ENCODE results near the gene ANAPC15. TPM values are rescaled to one million over a fixed set of nuclear protein-coding genes. Genes with fewer than 3 reads are reported as not detected.
A peak's percentile ranks its signal among the peaks of the same experiment; 100 is the strongest.

Gene ANAPC15
- total RNA-seq, 1 experiment from 2014 or later: 65.6 TPM

DNA sequence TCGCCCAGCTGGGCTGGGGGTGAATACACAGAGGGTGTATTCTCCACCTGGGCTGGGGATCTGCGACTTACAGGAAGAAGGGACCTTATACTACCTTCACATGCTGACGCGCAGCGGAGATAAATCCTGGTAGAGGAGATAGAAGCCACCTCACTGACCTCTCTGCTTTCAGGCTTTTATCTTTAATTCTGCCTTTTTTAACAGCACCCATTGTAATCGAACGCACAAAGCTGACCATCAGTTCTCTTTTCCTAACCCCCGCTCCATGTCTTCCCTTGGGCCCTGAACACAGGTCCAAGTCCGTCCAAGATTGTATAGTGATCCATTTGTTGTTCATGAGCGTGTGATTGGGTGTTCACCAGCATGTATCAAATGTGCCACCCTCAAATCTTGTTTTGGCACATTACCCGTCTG, 8.7 kb downstream of the ANAPC15 start:
- no peak overlapping the region for H2AFZ ChIP-seq (ENCODE audit: low read depth, low read length, poor library complexity, severe bottlenecking)
- H3K4me2 ChIP-seq (ENCODE audit: low read length): peak overlapping the region; percentile 88
- ChIA-PET RAD21 (ENCODE audit: low non-redundant PET in 1 of 2, low total read pairs in 2 of 2, uncharacterized antibody in 2 of 2, unreplicated experiment in 2 of 2) (no interaction called here), CTCF (no interaction called here), POLR2A (no interaction called here)
- H3K4me3 ChIP-seq (replicated peaks in 1 of 2; ENCODE audit: low read depth in 1 of 2, low read length in 2 of 2): peak overlapping the region; percentile 36 to 99
- no peaks in the 10 kb centered on the region for H3K27me3 ChIP-seq (ENCODE audit: insufficient read depth, low read length)
- peak overlapping the region; percentile 69 for H3K27ac ChIP-seq (ENCODE audit: low read depth, low read length)
- intact Hi-C loops (cut with micrococcal nuclease): loop anchor here (1.0 to 5.0 kb wide), 3 partner anchors 9 to 119 kb away; partner anchors contain the start of genes ANAPC15, INPPL1, LRRC51 and NUMA1
- BruUV-seq (replicated peaks): TSS peak; percentile 97
- H3K9ac ChIP-seq (ENCODE audit: low read length): peak overlapping the region; percentile 48
- H3K4me1 ChIP-seq (ENCODE audit: control insufficient read depth in 1 of 2, insufficient read depth in 2 of 2, low read length in 2 of 2): peaks cover 11 to 18% of the 10 kb centered on the region in 2 experiments; a peak in 3 of 4 replicates
- no peaks in the 10 kb centered on the region for H3K9me3 ChIP-seq (ENCODE audit: control insufficient read depth in 1 of 2, insufficient read depth in 1 of 2, low read depth in 1 of 2, low read length in 2 of 2)
- H3K9me2 ChIP-seq (ENCODE audit: insufficient read depth): no peaks in the 10 kb centered on the region
- no peak for DNase-seq (ENCODE audit: low read depth, low spot score)
- peaks cover 1 to 4% of the 10 kb centered on the region in 2 experiments; a peak in 2 of 4 replicates for H3K36me3 ChIP-seq (ENCODE audit: control insufficient read depth in 1 of 2, insufficient read depth in 2 of 2, low read length in 2 of 2)
- ATAC-seq: no peak
- TF ChIP-seq SRF (IDR thresholded peaks at IDR 0.05; ENCODE audit: low read depth) (no peak), ZFX (IDR thresholded peaks at IDR 0.05) (no peak), EGR1 (IDR thresholded peaks at IDR 0.05; ENCODE audit: low read depth) (no peak), YY1 (IDR thresholded peaks at IDR 0.05; ENCODE audit: extremely low read depth, insufficient replicate concordance, low read depth, low read length) (no peak), FOSL1 (IDR thresholded peaks at IDR 0.05; ENCODE audit: low read depth) (no peak), CBX3 (IDR thresholded peaks at IDR 0.05; ENCODE audit: low read depth) (no peak)
- H4K20me1 ChIP-seq (ENCODE audit: insufficient read depth): no peaks in the 10 kb centered on the region
- H3K79me2 ChIP-seq (ENCODE audit: insufficient read depth, low read length): peaks cover 36% of the 10 kb centered on the region

- no TSS peak for BruUV-seq (replicated peaks)
- H3K4me3 ChIP-seq (replicated peaks in 1 of 2; ENCODE audit: low read depth in 1 of 2, low read length in 2 of 2): peak within 1 kb of the TSS; percentile 89 to 99
- DNase-seq (ENCODE audit: low read depth, low spot score) (peak; percentile 98), ATAC-seq (peak; percentile 95)
- H4K20me1 ChIP-seq (ENCODE audit: insufficient read depth): no peaks in the 10 kb centered on the region
- H3K4me2 ChIP-seq (ENCODE audit: low read length): peak within 1 kb of the TSS; percentile 90
- H3K27ac ChIP-seq (ENCODE audit: low read depth, low read length): peak within 1 kb of the TSS; percentile 80
- no peaks in the 10 kb centered on the region for H3K9me2 ChIP-seq (ENCODE audit: insufficient read depth)
- H3K4me1 ChIP-seq (ENCODE audit: control insufficient read depth in 1 of 2, insufficient read depth in 2 of 2, low read length in 2 of 2): peaks cover 11 to 18% of the 10 kb centered on the region in 2 experiments; a peak in 3 of 4 replicates
- no peak within 1 kb of the TSS for H2AFZ ChIP-seq (ENCODE audit: low read depth, low read length, poor library complexity, severe bottlenecking)
- POLR2A ChIA-PET: no interaction called here
- intact Hi-C loops (cut with micrococcal nuclease): loop anchor here (1.0 to 5.0 kb wide), 3 partner anchors 9 to 119 kb away; partner anchors contain the start of genes ANAPC15, INPPL1, LRRC51 and NUMA1
- CTCF ChIA-PET: no interaction called here
- H3K79me2 ChIP-seq (ENCODE audit: insufficient read depth, low read length): peaks cover 36% of the 10 kb centered on the region
- H3K27me3 ChIP-seq (ENCODE audit: insufficient read depth, low read length): no peaks in the 10 kb centered on the region
- peak within 1 kb of the TSS; percentile 95 for H3K9ac ChIP-seq (ENCODE audit: low read length)
- RAD21 ChIA-PET (ENCODE audit: low non-redundant PET in 1 of 2, low total read pairs in 2 of 2, uncharacterized antibody in 2 of 2, unreplicated experiment in 2 of 2): interaction anchor here in 1 of 2 experiments (0.6 kb wide), 1 partner anchor 9 kb away, joined by 3 read pairs; the partner anchor contains the start of gene ANAPC15
- no peaks in the 10 kb centered on the region for H3K9me3 ChIP-seq (ENCODE audit: control insufficient read depth in 1 of 2, insufficient read depth in 1 of 2, low read depth in 1 of 2, low read length in 2 of 2)
- peaks cover 5 to 9% of the 10 kb centered on the region in 2 experiments; a peak in 2 of 4 replicates for H3K36me3 ChIP-seq (ENCODE audit: control insufficient read depth in 1 of 2, insufficient read depth in 2 of 2, low read length in 2 of 2)
- peak; percentile 88 for TF ChIP-seq ZFX (IDR thresholded peaks at IDR 0.05)
- TF ChIP-seq TCF7L2 (IDR thresholded peaks at IDR 0.05; ENCODE audit: borderline replicate concordance, extremely low read depth, insufficient read depth, insufficient read length): peak; percentile 33
- TF ChIP-seq YY1 (IDR thresholded peaks at IDR 0.05; ENCODE audit: extremely low read depth, insufficient replicate concordance, low read depth, low read length): peak; percentile 60
- peak; percentile 75 for TF ChIP-seq MAX (IDR thresholded peaks at IDR 0.05)
- no peak for TF ChIP-seq EZH2 (IDR thresholded peaks at IDR 0.05)
- TF ChIP-seq POLR2AphosphoS5 (IDR thresholded peaks at IDR 0.05; ENCODE audit: low read depth, low read length): peak; percentile 83
- TF ChIP-seq REST (IDR thresholded peaks at IDR 0.05; ENCODE audit: low read depth): no peak
- TF ChIP-seq JUND (IDR thresholded peaks at IDR 0.05): no peak
These were observed 9.3 kb downstream of the ANAPC15 start, which contains the start of gene LAMTOR1 for GRCh38 chr11:72102946-72103753. Gene LAMTOR1 (minus strand): TSS chr11:72103297. CDS start chr11:72103224, 73 bp downstream.

Measured in HCT116 (cell line).